HepG2 (cell line): ENCODE results near the gene GALNT18.

ENCODE experiments used
- HIVEP1 ChIP-seq: sonication (generic); formaldehyde crosslinking; IDR thresholded peaks from 2 replicates; pipeline ENCODE4 v1.4.0; 2020; ENCODE audit warnings: mild to moderate bottlenecking, missing genetic modification reagents
- HNRNPK ChIP-seq: fragments of 200-400 bp; formaldehyde crosslinking; IDR thresholded peaks from 2 replicates; pipeline ENCODE4 v1.6.1; 2018; ENCODE audit warnings: low read length, low read depth, moderate library complexity, mild to moderate bottlenecking; ENCODE audit not compliant: poor library complexity, severe bottlenecking
- KAT2B ChIP-seq: fragments of 150-350 bp; IDR thresholded peaks from 2 replicates; pipeline ENCODE4 v1.6.1; 2014; ENCODE audit warnings: low read depth, low read length, borderline replicate concordance
- MAFK ChIP-seq, 2 experiments: IDR thresholded peaks in 1 of 2; conservative IDR thresholded peaks in 1 of 2; 2 replicates each; pipeline ENCODE4 v1.6.1; 2011; ENCODE audit warnings: improper control_type of control experiment in 2 of 2, low read length in 2 of 2
- RXRA ChIP-seq: sonication (generic); formaldehyde crosslinking; IDR thresholded peaks from 2 replicates; pipeline ENCODE4 v1.5.1; 2020; ENCODE audit warnings: missing genetic modification reagents
- TAF15 ChIP-seq: fragments of 200-400 bp; formaldehyde crosslinking; IDR thresholded peaks from one replicate; pipeline ENCODE4 v1.6.1; 2018; ENCODE audit warnings: mild to moderate bottlenecking, low read depth, low read length; ENCODE audit not compliant: poor library complexity, severe bottlenecking
- TP53 ChIP-seq: sonication (generic); formaldehyde crosslinking; conservative IDR thresholded peaks from 2 replicates; pipeline ENCODE4 v1.4.0; 2020; ENCODE audit warnings: missing genetic modification reagents
- ZNF605 ChIP-seq: sonication (generic); formaldehyde crosslinking; IDR thresholded peaks from 2 replicates; pipeline ENCODE4 v1.8.0; 2022; ENCODE audit warnings: mild to moderate bottlenecking, missing genetic modification reagents
- ZNF724P ChIP-seq: sonication (generic); formaldehyde crosslinking; IDR thresholded peaks from 2 replicates; pipeline ENCODE4 v1.8.0; 2022; ENCODE audit warnings: missing genetic modification reagents, borderline replicate concordance
- TF ChIP-seq, protein P1 (sequence below): sonication (generic); formaldehyde crosslinking; IDR thresholded peaks from 2 replicates; pipeline ENCODE4 v1.8.1; 2023; ENCODE audit warnings: mild to moderate bottlenecking, missing genetic modification reagents, borderline replicate concordance
- TF ChIP-seq, protein P2 (sequence below): sonication (generic); formaldehyde crosslinking; IDR thresholded peaks from 2 replicates; pipeline ENCODE4 v1.4.0; 2020; ENCODE audit warnings: missing genetic modification reagents, borderline replicate concordance
- TF ChIP-seq, protein P3 (sequence below): sonication (generic); formaldehyde crosslinking; IDR thresholded peaks from 2 replicates; pipeline ENCODE4 v1.4.0; 2020; ENCODE audit warnings: missing genetic modification reagents
- TF ChIP-seq, protein P4 (sequence below): IDR thresholded peaks from 2 replicates; pipeline ENCODE4 v1.6.1; 2016; ENCODE audit warnings: missing compliant biosample characterization, missing genetic modification reagents, borderline replicate concordance
- TF ChIP-seq, protein P5 (sequence below): sonication (generic); formaldehyde crosslinking; IDR thresholded peaks from 2 replicates; pipeline ENCODE4 v1.4.0; 2020; ENCODE audit warnings: low read depth, mild to moderate bottlenecking, missing genetic modification reagents

DNA sequence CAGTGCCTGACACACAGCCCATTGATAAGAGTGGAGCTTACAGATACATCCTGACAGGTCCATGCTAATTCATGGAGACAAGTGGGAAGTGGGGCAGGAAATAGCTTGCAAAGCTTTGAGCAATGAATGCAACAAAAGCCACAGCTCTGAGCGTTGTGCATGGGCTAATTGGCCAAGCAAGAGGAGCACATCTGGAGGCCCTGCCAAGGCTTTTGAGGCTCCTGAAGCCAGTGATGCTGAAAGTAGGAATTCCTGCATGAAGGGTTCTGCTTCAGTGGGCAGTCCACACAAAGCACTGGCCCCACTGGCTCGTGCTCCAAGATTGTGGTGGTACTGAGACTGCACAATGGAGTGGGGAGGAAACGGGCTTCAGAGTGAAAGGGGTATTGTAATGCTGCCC is 164.9 kb downstream of the GALNT18 start:
- no peak for TF ChIP-seq RXRA
- TF ChIP-seq ZNF605 (CRISPR knock-in tag), result no peak
- TF ChIP-seq TP53 (CRISPR knock-in tag), result no peak
- TF ChIP-seq, protein P1, sequence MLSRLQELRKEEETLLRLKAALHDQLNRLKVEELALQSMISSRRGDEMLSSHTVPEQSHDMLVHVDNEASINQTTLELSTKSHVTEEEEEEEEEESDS (CRISPR knock-in tag), result no peak
- TF ChIP-seq, protein P2, sequence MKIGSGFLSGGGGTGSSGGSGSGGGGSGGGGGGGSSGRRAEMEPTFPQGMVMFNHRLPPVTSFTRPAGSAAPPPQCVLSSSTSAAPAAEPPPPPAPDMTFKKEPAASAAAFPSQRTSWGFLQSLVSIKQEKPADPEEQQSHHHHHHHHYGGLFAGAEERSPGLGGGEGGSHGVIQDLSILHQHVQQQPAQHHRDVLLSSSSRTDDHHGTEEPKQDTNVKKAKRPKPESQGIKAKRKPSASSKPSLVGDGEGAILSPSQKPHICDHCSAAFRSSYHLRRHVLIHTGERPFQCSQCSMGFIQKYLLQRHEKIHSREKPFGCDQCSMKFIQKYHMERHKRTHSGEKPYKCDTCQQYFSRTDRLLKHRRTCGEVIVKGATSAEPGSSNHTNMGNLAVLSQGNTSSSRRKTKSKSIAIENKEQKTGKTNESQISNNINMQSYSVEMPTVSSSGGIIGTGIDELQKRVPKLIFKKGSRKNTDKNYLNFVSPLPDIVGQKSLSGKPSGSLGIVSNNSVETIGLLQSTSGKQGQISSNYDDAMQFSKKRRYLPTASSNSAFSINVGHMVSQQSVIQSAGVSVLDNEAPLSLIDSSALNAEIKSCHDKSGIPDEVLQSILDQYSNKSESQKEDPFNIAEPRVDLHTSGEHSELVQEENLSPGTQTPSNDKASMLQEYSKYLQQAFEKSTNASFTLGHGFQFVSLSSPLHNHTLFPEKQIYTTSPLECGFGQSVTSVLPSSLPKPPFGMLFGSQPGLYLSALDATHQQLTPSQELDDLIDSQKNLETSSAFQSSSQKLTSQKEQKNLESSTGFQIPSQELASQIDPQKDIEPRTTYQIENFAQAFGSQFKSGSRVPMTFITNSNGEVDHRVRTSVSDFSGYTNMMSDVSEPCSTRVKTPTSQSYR (CRISPR knock-in tag), result no peak
- TF ChIP-seq, protein P3, sequence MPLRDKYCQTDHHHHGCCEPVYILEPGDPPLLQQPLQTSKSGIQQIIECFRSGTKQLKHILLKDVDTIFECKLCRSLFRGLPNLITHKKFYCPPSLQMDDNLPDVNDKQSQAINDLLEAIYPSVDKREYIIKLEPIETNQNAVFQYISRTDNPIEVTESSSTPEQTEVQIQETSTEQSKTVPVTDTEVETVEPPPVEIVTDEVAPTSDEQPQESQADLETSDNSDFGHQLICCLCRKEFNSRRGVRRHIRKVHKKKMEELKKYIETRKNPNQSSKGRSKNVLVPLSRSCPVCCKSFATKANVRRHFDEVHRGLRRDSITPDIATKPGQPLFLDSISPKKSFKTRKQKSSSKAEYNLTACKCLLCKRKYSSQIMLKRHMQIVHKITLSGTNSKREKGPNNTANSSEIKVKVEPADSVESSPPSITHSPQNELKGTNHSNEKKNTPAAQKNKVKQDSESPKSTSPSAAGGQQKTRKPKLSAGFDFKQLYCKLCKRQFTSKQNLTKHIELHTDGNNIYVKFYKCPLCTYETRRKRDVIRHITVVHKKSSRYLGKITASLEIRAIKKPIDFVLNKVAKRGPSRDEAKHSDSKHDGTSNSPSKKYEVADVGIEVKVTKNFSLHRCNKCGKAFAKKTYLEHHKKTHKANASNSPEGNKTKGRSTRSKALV (CRISPR knock-in tag), result no peak
- TF ChIP-seq, protein P4, sequence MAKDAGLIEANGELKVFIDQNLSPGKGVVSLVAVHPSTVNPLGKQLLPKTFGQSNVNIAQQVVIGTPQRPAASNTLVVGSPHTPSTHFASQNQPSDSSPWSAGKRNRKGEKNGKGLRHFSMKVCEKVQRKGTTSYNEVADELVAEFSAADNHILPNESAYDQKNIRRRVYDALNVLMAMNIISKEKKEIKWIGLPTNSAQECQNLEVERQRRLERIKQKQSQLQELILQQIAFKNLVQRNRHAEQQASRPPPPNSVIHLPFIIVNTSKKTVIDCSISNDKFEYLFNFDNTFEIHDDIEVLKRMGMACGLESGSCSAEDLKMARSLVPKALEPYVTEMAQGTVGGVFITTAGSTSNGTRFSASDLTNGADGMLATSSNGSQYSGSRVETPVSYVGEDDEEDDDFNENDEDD (CRISPR knock-in tag), result no peak
- no peak for TF ChIP-seq ZNF724P (CRISPR knock-in tag)
- no peak for TF ChIP-seq HIVEP1 (CRISPR knock-in tag)
- TF ChIP-seq, protein P5, sequence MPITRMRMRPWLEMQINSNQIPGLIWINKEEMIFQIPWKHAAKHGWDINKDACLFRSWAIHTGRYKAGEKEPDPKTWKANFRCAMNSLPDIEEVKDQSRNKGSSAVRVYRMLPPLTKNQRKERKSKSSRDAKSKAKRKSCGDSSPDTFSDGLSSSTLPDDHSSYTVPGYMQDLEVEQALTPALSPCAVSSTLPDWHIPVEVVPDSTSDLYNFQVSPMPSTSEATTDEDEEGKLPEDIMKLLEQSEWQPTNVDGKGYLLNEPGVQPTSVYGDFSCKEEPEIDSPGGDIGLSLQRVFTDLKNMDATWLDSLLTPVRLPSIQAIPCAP (CRISPR knock-in tag), result no peak
- no peak for TF ChIP-seq MAFK (conservative IDR thresholded peaks at IDR 0.05 in 1 of 2, IDR thresholded peaks at IDR 0.05 in 1 of 2; ENCODE audit: low read length in 2 of 2)
- no peak for TF ChIP-seq KAT2B
- TF ChIP-seq HNRNPK, result no peak
- TF ChIP-seq TAF15, result no peak
